Fibroblast of lung (primary cell): ENCODE measurements around the gene DHX15. TPM values are rescaled to one million over a fixed set of nuclear protein-coding genes. Genes with fewer than 3 reads are reported as not detected.

Experiments used
- DNase-seq, 2 donors: peaks; one replicate each; pipeline versions ENCODE4 v3.0.0 to v3.0.0-alpha.2; 2010; ENCODE audit warnings: low read depth in 2 of 2
- H2AFZ ChIP-seq: 2 replicates; pipeline ENCODE4 v1.5.1; 2012; ENCODE audit warnings: low read length, control low read depth, inconsistent platforms
- H3K27ac ChIP-seq: 2 replicates; pipeline ENCODE4 v1.5.1; 2011; ENCODE audit warnings: low read length, control low read depth; ENCODE audit not compliant: insufficient read depth
- H3K27me3 ChIP-seq: 2 replicates; pipeline ENCODE4 v1.5.1; 2011; ENCODE audit warnings: mild to moderate bottlenecking, low read length; ENCODE audit not compliant: control insufficient read depth, insufficient read depth
- H3K36me3 ChIP-seq: 2 replicates; pipeline ENCODE4 v1.5.1; 2011; ENCODE audit warnings: low read length; ENCODE audit not compliant: control insufficient read depth, insufficient read depth
- H3K4me1 ChIP-seq: 2 replicates; pipeline ENCODE4 v1.5.1; 2011; ENCODE audit warnings: low read length; ENCODE audit not compliant: control insufficient read depth, insufficient read depth; ENCODE audit errors: extremely low read depth
- H3K4me2 ChIP-seq: 2 replicates; pipeline ENCODE4 v1.5.1; 2011; ENCODE audit warnings: low read length, control low read depth; ENCODE audit not compliant: insufficient read depth; ENCODE audit errors: extremely low read depth
- H3K4me3 ChIP-seq, 4 experiments: fragments of 200-600 bp in 1 of 4; sonication (generic) in 1 of 4; replicated peaks in 1 of 4; 2 replicates each; pipeline ENCODE4 v1.5.1; 2011 to 2016; ENCODE audit warnings: low read length in 4 of 4, low read depth in 3 of 4, mild to moderate bottlenecking in 3 of 4, control low read depth in 2 of 4, inconsistent platforms in 1 of 4, mixed read lengths in 1 of 4; ENCODE audit not compliant: insufficient read depth in 1 of 4; ENCODE audit errors: control extremely low read depth in 1 of 4
- H3K79me2 ChIP-seq: 2 replicates; pipeline ENCODE4 v1.5.1; 2012; ENCODE audit warnings: mild to moderate bottlenecking, low read length, inconsistent platforms; ENCODE audit not compliant: control insufficient read depth, insufficient read depth
- H3K9ac ChIP-seq: 2 replicates; pipeline ENCODE4 v1.5.1; 2011; ENCODE audit warnings: mild to moderate bottlenecking, low read length, control low read depth; ENCODE audit not compliant: insufficient read depth
- H3K9me3 ChIP-seq: 2 replicates; pipeline ENCODE4 v1.5.1; 2012; ENCODE audit warnings: low read depth, low read length; ENCODE audit not compliant: control insufficient read depth, insufficient read depth
- H4K20me1 ChIP-seq: 2 replicates; pipeline ENCODE4 v1.5.1; 2011; ENCODE audit warnings: low read length; ENCODE audit not compliant: control insufficient read depth, insufficient read depth; ENCODE audit errors: extremely low read depth
- EZH2 ChIP-seq: IDR thresholded peaks from 2 replicates; pipeline ENCODE4 v1.5.1; 2012; ENCODE audit warnings: low read length, control low read depth, mild to moderate bottlenecking; ENCODE audit errors: missing control alignments
- polyA plus RNA-seq, 2 donors: library from polyadenylated mRNA; depleted of rRNA in 1 of 2; stranded (reverse) in 1 of 2; unstranded in 1 of 2; fragments of >200 nt; gene quantifications; 2 replicates each; pipeline ENCODE4 v1.2.1, GENCODE V29; 2011 to 2012; ENCODE audit warnings: missing spikeins in 1 of 2
- total RNA-seq: library from RNA; depleted of rRNA; stranded (reverse); fragments of >200 nt; gene quantifications from 2 replicates; pipeline ENCODE4 v1.2.1, GENCODE V29; 2014
- TF ChIP-seq, protein P1 (sequence below), 2 donors: IDR thresholded peaks in 1 of 2; conservative IDR thresholded peaks in 1 of 2; 1 replicate in 1 of 2; 2 replicates in 1 of 2; pipeline ENCODE4 v1.5.1; 2011 to 2012; ENCODE audit warnings: low read length in 2 of 2, control low read depth in 1 of 2, inconsistent platforms in 1 of 2, low read depth in 1 of 2, mild to moderate bottlenecking in 1 of 2

The DHX15 gene
- total and polyA plus RNA-seq, 2 donors (not counting 1 experiment from before 2014, with no cell fraction given): 105 to 136 TPM

DNA sequence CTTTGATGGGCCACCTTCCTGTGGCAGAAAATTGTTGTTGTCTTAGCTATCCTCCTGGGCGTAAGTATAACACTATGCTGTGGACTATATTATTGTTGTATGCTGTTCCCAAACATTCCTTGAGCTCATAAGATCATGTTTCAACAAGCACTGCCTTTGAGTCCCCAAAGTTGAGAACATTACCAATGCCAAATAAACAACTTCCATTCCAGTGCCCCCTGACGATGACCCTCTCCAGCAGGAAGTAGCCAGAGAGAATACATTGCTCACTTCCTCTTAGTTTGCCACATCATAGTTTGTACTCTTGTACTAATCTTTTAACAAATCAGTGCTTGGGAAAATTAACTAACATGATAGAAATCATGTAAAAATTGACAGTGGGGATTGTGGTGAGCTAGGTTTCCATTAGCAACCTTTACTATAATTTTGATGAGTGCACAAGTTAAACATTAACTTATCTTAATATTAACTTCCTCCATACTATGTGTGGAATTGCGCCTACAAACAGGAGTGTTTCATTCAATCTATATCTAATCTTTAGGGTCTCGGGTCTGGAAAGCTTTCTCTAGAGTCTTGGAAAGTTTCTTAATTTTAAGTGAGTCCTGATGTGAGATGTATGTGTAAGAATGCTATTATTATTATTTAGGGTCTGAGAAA, 20.3 kb upstream of the DHX15 start:
- TF ChIP-seq EZH2: no peak
- TF ChIP-seq, protein P1, sequence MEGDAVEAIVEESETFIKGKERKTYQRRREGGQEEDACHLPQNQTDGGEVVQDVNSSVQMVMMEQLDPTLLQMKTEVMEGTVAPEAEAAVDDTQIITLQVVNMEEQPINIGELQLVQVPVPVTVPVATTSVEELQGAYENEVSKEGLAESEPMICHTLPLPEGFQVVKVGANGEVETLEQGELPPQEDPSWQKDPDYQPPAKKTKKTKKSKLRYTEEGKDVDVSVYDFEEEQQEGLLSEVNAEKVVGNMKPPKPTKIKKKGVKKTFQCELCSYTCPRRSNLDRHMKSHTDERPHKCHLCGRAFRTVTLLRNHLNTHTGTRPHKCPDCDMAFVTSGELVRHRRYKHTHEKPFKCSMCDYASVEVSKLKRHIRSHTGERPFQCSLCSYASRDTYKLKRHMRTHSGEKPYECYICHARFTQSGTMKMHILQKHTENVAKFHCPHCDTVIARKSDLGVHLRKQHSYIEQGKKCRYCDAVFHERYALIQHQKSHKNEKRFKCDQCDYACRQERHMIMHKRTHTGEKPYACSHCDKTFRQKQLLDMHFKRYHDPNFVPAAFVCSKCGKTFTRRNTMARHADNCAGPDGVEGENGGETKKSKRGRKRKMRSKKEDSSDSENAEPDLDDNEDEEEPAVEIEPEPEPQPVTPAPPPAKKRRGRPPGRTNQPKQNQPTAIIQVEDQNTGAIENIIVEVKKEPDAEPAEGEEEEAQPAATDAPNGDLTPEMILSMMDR (conservative IDR thresholded peaks at IDR 0.05 in 1 of 2, IDR thresholded peaks at IDR 0.05 in 1 of 2; ENCODE audit: low read depth in 1 of 2, low read length in 2 of 2): no peak
- peak in 1 of 2 donors; percentile 14 for DNase-seq
- Histone ChIP-seq H3K9me3 (no peaks in the 10 kb centered on the region), H3K27ac (no peak overlapping the region), H3K36me3 (no peaks in the 10 kb centered on the region), H4K20me1 (no peaks in the 10 kb centered on the region), H3K4me1 (no peaks in the 10 kb centered on the region), H3K4me2 (no peak overlapping the region), H2AFZ (no peak overlapping the region), H3K9ac (no peak overlapping the region), H3K4me3 (no peak overlapping the region), H3K27me3 (no peaks in the 10 kb centered on the region), H3K79me2 (no peaks in the 10 kb centered on the region)

DNA sequence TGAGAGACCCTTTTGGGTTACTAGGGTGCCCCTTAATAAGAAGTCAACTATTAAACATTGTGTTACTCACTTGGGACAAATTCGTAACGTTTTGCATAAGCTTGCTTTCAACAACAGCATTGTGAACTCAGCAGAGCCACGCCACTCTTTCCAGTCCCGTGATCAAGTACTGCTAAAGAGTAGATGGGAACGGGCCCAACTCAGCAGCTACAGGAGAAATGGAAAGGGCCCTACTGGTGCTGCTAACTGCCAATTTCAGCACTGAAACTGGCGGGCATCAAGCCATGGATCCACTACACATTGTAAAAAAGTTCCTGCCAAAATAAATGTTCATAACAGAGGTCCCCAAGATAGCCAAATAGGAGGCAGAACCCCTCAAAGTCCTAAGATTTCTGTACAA, 19.0 kb upstream of the DHX15 start:
- H3K9me3 ChIP-seq: no peaks in the 10 kb centered on the region
- no peaks in the 10 kb centered on the region for H3K4me1 ChIP-seq
- H3K27ac ChIP-seq: no peak overlapping the region
- H3K4me2 ChIP-seq: no peak overlapping the region
- H3K36me3 ChIP-seq: no peaks in the 10 kb centered on the region
- no peaks in the 10 kb centered on the region for H3K27me3 ChIP-seq
- H2AFZ ChIP-seq: no peak overlapping the region
- no peaks in the 10 kb centered on the region for H4K20me1 ChIP-seq
- TF ChIP-seq, protein P1 (conservative IDR thresholded peaks at IDR 0.05 in 1 of 2, IDR thresholded peaks at IDR 0.05 in 1 of 2; ENCODE audit: low read depth in 1 of 2, low read length in 2 of 2): no peak
- TF ChIP-seq EZH2: no peak
- no peaks in the 10 kb centered on the region for H3K79me2 ChIP-seq
- no peak overlapping the region for H3K9ac ChIP-seq
- DNase-seq: no peak
- no peak overlapping the region for H3K4me3 ChIP-seq

DNA sequence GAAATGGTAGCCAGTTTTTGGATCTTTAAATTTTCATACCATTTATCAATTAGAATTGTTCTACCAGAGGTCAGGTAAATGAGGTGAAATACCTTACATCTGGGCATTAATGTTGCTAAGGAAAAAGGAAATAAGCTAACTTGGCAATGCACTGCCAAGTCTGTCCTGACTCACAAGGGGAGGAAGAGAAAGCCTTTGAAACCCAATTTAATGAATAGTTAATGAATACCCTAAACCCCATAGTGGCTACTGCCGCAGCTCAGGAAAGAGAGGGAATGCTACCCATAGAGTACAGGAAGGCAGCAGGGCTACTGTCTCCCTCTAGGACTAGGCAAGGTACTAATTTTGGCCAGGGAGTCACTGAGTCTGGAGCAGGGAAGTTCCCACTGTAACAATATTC, 16.8 kb upstream of the DHX15 start:
- Histone ChIP-seq H3K27ac (no peak overlapping the region), H3K79me2 (no peaks in the 10 kb centered on the region), H3K4me1 (no peaks in the 10 kb centered on the region), H3K4me2 (no peak overlapping the region), H3K9ac (no peak overlapping the region), H3K36me3 (no peaks in the 10 kb centered on the region), H3K27me3 (no peaks in the 10 kb centered on the region), H3K4me3 (no peak overlapping the region), H4K20me1 (no peaks in the 10 kb centered on the region), H2AFZ (no peak overlapping the region), H3K9me3 (no peaks in the 10 kb centered on the region)
- no peak for DNase-seq
- no peak for TF ChIP-seq EZH2
- TF ChIP-seq, protein P1 (conservative IDR thresholded peaks at IDR 0.05 in 1 of 2, IDR thresholded peaks at IDR 0.05 in 1 of 2; ENCODE audit: low read depth in 1 of 2, low read length in 2 of 2): no peak
